Activated CD4-positive, alpha-beta T cell treated with anti-CD3 and anti-CD28 coated beads, Interleukin-2, Interleukin-4, amounts not matched to agents 100 ng/mL and 50 ng/mL, durations not matched to agents 16 hours and 8 hours (primary cell): ENCODE results near the gene SDC3.

Source experiments
- DNase-seq: peaks from one replicate; pipeline ENCODE4 v3.0.0-alpha.2; 2020; ENCODE audit warnings: low spot score

SDC3 gene

DNA sequence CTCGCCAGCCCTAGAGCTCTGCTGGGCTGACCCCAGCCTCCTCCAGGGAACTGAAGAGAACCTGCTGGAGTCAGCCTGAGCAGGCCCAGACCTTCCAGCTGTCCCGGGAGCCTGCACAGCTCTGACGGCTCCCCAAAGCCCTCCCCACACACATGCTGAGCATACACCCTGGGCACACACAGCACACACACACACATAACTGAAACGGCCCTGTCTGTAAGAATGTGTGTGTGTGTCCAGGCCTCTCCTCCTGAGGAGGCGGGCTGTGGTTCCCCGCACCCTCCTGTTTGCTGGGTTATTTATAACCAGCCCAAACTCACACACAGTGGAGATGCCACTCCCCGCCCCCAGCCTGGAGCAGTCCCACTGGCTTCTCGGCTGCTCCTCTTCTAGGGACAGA is 20.2 kb downstream of the SDC3 start:
- DNase-seq, result no peak

DNA sequence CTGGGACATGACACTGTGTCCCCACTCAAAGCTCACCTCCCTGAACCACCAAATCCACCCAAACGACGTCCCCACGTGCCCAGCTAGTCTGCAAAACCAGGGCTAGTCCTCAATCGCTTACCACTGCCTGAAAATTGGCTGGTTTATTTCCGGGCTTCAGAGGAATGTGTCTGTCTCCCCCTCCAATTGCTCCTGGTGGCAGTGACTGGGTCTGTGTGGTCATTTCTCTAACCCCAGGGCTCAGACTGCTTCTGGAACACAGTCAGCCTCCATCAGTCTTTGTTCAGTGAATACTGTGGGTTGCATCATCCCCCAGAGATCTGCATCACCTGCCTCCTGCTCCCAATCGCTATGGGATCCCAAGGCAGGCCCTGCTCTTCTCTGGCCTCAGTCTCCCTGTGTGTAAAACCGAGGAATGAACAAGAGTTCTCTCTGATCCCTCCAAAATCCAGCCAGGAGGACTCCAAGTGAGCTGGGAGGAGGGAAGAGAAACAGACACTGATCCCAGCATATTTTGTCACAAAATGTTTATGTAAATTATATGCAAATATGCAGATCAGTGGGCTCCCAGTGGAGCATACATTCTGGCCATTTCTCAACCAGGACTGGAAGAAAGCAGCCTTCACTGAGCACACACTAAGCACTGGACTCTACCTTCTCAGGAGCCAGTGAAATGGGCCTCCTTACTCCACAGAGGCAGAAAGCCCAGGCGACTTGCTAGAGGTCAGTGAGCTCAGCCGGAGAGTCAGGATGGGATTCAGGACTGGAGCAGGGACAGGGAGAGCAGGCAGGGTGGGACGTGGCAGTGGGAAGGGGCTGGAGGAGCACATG is 20.9 kb downstream of the SDC3 start:
- no peak for DNase-seq

DNA sequence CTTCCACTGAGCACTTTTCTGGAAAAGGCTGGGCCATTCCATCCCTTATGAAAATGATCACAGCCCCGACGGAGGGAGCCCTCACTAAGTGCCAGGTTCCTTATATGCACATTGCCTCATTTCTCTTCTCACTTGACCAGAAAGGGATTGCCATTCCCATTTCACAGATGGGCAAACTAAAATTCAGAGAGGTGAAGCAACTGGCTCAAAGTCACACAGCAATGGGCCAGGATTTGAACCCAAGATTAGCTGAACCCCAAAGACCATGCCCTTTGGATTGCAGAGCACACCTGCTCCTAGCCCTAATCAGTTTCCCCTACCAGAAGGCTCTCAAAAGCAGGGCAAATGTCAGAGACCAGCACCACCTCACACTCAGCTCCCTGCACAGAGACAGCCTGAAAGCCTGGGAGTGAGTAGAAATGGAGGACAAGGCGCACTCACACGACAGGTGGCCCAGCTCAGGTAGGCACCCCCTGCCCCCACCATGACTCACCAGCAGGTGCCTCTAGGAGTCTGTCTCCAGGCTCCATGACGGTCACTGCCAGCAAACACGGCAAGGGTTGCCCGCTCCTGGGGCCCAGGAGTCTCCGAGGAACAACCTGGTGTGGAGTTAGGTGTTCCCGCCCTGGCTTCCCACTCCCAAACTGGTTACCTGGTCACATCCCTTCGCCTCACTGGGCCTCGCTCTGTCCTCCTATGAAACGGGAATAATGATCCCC is 21.7 kb downstream of the SDC3 start:
- no peak for DNase-seq

DNA sequence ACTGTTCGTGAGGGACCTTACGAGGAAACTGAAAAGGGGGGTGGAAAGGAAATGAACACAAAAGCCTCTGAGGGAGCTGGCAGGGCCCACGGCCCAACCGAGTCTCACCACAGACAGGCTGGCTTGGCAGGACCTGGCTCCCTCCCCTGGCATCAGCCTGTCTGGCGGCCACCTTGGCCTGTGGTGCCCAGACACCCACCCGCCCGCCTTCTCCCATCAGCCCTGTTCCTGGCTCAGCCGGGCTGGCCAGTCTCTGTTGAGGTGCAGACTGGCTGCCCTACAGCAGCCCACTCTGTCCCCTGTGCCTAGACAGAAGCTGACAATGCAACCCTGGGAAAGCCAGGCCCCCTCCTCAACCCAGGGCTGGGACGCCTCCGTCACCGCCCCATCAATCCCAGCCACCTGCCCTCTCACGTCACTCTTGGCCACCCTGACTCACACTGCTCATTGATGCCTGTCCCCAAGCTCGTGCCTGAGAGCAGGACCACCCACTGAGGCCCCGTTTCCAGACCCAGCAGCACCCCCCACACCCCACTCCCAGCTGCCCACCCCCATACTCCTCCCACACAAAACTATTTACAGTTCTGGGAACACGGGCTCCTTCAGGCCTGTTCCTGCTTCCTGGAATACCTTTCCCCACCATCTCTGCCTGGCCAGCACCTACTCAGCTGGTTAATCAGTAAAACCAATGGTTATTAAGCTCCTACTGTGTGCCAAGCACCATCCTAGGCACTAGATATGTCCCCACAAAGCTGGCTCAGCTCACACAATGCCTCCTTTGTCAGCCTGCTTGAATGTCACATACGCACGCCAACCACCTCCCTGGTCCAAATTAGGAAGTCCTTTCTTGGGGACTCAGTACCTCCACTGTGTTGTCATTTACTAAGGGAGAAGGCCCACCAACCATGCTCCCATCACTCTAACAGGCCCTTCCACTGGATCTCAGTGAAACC is 22.7 kb downstream of the SDC3 start:
- DNase-seq, result no peak

DNA sequence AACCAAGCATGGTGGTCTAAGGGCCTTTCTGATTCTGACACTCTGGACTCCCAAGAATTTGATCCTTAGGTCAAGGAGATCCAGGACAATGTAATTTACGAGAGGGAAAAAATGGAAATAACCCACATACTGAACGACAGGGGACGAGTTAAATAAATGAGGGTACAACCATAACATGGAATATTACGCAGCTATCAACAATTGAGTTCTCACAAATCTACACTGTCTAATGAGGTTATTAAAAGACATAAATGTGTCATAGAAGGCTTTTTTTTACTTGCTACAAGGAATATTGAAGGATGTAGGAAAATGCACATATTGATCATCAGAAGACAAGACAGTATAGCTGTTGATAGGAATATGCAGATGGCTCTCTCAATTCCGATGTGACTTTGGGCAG is 23.8 kb downstream of the SDC3 start:
- DNase-seq, result no peak

DNA sequence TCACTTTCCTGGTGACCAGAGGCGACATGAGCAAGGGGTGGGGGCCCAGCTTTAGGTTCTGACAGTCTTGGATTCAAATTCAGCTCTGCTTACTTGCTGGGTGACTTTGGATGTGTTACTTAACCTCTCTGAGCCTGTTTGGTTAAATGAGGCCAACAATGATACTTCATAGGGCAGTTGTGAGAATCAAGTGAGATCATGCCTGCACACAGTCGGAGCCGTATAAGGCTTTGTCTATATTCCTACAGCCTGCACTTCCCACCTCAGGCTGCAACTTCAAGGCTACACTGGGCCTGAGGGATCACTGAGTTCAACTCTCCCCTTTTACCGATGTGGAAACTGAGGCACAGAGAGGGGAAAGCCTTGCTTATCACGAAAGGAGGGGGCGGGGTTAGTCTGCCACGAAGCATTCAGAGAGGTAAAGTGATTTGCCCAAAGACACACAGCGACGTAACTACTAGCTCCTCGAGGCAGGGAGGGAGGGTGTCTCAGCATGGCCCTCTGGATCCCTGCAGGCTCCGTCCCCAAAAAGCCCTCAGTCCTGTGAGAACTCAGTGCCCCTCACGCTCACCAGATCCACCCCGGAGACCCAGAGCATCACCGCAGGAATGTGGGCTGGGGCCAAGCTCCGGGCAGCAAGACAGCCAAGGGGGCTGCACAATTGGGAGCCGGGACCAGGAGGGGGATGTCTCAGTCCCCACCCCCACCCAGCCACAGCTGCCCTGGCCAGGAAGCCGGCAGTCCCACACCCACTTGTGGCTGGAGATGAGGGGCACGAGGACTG is 25.0 kb downstream of the SDC3 start:
- DNase-seq, result no peak

DNA sequence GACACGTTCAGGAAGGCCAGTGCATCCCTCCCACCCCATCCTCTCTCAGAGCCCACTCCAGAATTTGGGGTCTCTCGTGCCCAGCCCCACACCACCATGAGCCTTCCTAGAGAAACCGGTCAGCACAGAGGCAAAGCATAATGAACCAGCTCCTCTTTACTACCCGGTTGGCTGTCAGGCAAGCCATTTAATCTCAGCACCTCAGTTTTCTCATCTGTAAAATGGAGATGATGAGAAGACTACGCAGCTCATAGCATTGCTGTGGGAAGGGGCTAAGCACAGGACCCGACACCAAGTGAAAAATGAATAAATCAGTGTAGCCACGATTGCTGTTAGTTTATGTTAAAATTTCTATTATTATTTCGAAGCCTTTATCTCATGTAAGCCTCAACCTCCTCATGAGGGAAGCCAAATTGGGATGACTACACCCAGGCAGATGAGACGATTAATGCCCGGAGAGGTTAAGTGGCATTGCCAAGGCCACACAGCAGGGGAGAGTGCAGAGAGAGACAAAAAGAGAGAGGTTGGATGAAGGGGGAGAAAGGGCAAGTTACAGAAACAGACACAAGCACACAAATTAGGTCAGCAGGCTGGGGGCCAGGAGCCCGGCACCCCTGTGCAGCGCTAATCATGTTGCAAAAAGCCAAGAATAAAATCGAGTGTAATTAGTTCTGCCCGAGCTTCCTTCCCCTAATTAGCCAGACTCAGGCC is 25.7 kb downstream of the SDC3 start:
- no peak for DNase-seq

DNA sequence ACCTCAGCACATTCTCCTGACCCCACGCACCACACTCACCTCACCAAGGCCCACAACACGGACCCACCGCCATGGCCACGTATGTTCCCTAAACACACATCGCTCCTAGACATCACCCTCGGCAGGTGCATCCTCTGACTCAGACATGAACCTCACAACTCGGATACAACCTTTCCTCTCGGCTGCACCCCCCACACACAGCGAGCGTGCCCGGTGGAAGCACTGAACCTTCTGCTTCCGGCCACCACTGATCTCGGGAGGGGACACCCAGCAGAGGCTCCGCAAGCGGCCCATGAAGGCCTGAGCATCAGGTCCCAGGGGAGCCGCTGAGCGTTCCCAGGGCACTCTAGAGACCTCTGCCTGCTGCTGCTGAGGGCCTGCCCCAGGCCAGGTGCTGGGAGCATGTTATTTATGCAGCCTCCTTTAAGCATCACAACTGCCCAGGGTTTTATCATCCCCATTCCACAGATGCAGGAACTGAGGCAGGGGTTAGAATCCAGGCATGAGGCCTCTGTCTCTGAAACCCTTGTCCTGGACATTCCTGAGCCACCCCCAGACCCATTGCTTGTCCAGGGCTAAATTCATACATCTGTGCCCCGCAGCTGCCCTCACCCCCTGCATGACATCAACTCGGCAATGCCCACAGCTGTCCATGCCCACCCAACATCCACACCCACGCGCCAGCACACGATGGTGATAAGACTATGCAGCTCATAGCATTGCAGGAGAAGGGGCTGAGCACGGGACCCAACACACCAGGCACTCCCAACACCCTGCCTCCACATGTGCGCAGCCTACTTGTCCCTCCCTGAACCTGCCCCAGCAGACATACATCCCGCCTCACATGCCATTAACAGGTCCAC is 27.0 kb downstream of the SDC3 start:
- DNase-seq, result no peak

DNA sequence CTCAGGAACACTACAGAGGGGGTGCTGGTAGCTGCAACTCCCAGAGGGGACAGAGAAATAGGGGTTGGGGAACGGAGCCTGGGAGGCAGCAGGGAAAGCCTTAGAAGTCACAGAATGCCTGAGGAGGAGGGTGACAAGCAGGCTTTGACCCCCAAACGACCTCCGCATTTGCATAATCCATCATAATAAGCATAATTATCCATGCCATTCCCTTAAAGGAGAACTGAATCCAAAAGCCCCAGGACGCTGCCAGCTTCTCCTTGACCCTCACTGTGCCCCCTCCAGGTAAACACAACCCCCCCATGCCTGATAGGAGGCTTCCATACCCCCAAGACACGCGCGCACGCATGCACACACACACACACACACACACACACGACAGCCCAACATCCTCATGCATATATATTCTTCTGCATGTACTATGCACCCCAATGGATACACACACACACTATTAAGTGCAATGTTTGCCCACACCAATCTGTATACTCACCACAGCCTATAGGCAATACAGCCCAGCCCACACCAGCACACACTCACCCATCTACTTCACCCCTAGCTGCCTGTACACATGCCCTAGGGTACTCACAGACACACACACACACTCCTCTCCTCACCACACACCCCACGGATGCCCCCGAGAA is 27.8 kb downstream of the SDC3 start:
- no peak for DNase-seq

DNA sequence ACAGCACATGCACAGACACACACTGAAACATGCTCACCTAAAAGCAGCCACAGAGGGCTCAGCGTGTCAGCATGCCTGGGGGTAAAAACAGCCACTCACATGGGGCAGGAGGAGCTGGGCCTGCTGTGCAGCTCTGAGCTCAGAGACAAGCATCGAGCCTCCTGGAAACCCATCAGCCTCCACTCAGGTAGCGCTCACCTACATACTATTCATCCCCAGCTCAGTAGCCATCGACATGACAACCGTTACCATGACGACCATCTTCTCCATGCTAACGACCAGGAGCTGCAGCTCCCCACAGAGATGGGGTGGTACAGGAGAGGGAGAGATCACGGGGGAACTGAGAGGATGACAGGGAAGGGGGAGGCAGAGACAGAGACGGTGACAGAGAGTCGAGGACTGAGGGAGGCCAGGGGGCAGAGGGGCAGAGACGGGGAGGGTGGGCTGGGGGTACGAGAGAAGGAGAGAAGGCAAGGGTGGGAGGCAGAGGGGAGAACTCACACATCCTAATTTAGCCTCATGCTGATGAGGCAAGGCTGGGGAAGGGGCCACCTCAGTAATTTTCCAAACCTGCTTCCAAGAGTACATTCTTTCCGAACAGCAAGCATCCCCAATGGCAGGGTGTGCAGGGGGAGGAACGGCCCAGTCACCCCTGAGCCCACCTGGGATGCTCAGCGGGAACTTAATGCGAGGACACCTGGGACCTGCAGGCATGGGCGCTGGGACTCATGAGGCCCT is 28.4 kb downstream of the SDC3 start:
- no peak for DNase-seq

DNA sequence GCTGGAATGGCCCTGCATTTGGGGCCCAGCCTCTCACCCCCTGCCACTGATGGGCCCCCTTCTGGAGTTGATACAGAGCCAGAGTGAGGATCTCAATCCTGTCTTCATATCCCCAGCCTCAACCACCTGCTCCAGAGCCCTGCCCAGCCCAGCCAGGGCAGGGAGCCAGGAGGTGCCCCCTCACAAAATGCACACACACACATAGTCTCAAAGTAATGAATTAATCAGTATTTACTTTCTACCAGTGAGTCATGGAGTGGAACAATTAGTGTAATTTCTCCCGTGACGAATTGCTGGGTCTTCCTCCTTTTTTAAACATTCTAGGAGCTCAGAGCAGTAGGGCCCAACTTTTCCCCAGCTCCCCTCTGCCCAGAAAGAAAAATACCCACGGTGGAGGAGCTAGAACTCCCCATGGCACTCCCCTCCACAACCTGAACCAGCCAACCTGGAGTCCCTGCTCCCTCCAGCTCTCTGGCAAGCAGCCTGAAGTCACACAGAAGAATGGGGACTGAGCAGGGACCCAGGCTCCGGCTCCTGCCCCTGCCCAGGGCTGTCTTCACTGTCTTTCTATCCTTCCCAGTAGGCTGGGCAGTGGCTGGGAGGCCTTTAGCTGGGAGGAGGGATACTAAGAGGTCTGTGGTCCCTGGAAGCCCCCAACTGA is 29.3 kb downstream of the SDC3 start:
- no peak for DNase-seq

DNA sequence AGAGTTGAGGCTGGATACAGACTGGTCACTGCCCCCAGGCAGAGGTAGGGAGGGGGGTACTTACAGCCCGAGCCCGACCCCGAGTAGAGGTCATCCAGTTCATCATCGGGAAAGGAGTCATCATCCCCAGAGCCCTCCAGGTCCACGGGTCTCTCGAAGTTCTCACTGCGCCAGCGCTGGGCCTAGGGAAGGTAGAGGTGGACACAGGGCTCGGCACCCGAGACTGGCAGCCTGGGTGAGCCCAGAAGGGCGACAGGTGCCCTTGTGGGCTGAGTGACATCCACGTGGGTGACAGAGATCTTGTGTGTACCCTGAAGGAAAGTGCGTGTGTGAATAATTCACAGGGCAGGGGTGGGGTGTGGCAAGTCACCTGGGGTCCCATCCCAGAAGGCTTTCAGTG is 30.0 kb downstream of the SDC3 start:
- no peak for DNase-seq

DNA sequence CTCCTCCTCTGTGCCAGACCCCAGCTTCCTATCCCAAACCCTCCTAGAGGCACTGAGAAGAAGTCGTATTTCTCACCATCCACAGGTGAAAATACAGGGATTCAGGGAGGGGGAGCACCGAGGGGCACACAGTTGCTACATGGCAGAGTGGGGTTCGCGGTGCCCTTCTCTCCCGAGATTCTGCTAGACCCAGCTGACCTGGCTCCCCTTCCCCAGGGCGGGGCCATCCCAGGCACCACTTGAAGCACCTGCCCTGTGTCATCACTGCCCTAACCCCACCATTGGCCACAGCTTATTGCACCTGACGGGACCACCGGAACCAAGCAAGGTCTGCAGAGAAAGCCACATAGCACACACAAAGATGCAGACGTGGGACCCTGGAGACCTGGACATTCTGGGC is 30.5 kb downstream of the SDC3 start:
- no peak for DNase-seq

DNA sequence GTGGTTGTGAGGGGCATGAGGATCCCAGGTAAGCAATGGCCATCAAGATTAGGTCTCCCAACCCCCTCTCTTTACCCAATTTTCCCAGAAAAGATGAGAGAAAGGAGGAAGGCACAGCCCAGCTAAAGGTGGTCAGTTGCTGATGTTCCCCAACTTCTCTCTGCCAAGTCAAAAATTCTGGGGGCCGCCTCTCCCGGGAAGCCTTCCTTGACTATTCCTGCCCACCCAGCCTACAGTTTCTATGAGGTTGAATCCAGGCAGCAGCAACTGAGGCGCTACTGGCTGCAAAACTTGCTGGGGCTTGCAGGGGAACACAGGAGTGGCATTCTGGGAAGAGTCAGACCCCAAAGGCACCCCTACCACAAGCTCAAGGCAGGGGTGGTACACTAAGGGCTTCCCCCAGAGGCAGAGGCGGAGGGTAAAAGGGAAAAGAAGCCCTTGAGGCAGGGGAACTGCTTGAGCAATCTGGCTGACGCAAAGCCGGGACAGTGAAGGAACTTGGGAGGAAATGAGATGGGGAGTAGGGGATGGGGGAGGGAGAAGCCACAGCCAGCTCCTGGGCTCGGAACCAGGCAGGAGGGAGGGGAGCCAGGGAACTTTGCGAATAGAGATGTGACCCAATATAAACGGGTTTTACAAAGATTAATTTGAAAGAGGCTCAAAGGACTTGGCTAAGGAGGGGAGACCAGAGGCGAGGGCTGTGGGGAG is 31.2 kb downstream of the SDC3 start:
- DNase-seq, result no peak

DNA sequence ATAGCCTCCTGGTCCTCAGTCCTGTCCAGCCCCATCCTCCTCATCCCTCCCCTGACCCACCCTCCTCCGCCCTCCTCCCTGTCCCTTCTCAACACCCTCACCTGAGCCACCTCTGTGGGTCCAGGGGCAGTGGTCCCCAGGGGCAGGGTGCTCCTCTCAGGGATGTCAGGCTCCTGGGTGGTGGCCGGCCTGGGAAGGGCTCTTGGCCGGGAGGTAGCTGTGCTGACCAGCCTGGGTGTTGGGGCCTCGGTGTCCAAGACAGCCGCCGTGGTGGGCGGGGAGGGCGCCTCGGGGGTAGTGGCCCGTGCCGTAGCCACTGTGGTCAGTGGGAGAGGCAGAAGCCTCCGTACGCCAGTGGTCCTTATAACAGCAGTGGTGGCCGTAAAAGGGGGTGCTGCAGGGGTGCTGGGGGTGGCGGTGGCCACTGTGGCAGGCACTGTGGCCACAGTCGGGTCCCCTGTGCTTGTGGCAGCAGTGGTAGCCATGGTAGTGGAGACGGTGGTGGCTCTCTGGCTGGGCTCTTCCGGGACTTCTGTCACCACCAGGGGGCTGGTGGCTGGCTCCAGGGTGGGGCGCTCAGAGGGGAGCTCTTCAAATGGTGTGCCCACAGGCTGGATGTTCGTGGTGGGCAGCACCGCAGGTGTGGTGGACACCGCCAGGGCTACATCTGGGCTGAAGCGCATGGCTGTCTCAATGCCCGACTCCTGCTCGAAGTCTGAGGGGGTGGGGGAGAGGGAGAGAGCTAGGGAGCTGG is 31.9 kb downstream of the SDC3 start:
- DNase-seq, result no peak

DNA sequence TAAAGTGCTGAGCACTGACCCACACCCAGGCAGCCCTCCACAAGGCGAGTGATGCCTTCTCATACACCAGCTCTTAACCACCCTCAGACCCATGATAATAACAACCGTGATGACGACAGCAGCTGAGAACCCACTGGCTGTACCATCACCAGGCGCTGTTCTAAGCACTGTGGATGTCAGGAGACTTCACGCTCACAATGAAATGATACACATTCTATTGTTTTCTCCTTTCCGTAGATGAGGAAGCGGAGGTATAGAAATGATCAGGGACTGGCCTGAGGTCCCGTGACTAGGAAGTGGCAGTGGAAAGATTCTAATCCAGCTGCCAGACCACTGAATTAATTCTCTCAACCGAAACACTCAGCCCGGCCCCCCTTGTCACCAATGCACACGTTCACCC is 32.6 kb downstream of the SDC3 start:
- DNase-seq, result no peak

DNA sequence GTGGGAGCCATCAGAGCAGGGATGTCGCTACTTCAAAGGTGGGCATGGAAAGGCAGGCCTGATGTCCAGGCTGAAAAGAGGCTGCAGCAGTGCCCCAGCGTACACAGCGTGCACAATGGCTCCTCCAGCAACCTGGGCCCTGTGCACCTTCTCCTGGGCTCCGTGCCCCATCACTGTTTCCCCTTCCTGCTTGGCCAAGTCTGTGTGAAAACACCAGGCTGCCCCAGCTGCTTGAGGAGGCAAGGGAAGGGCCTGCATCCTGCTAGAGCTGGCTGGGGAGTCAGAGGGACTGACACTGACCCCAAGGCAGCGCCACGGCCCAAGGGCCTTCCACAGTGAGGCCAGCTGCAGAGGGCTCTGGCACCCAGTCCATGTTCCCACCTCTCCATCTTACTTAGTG is 33.4 kb downstream of the SDC3 start:
- DNase-seq, result no peak
